SH-SY5Y (cell line): ENCODE results near the gene CLMN.

ENCODE experiments used
- GATA2 ChIP-seq: IDR thresholded peaks from 2 replicates; pipeline ENCODE4 v1.6.1; 2011; ENCODE audit warnings: mild to moderate bottlenecking, low read depth, low read length
- GATA3 ChIP-seq: IDR thresholded peaks from 2 replicates; pipeline ENCODE4 v1.6.1; 2011; ENCODE audit warnings: low read depth, mild to moderate bottlenecking, low read length, moderate library complexity

DNA sequence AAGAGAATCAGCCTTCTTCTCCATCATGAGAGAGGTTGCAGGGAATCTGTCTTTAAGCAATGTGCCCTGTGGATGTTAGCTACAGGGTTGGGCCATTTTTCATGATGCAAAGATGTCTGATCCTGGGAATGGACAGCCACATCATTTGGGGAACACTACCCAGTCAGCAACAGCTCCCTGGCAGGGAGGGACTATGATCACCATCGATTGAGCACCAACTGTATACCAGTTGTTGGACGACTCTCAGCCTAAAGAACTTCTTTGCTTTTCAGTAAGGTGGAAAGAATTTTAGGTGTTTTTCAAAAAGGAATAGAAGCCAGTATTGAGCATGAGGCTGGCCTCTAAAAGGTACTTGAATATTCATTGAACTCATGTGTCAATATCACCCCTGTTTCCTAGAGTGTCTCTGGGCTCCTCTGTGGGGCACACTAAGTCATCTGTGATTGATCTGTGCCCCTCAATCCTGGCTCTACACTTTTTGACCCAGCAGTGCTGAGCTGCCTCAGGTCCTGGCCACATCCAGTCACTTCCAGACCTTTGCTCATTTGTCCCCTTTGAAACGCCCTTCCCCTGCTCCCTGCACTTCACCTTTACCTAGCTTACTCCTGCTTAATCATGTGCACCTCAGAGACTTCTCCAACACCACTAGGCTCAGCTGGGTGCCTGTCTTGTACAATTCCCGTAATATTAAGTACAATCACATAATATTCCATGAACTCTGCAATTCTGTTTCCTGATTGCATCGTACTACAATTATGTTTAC lies 2.2 kb upstream of the CLMN start:
- TF ChIP-seq GATA3: no peak
- no peak for TF ChIP-seq GATA2
